Neural crest cell (in vitro differentiated cells): ENCODE data around the gene ZNF48. TPM values are rescaled to one million over a fixed set of nuclear protein-coding genes. Genes with fewer than 3 reads are reported as not detected.
A peak's percentile ranks its signal among the peaks of the same experiment; 100 is the strongest.

Experiments
- DNase-seq: peaks from one replicate; pipeline ENCODE4 v3.0.0; 2021; ENCODE audit warnings: low read depth, mixed read lengths, low spot score
- H3K27ac Mint-ChIP-seq: one replicate; pipeline ENCODE4 v1.8.0; 2021; ENCODE audit warnings: mild to moderate bottlenecking, mixed read lengths; ENCODE audit not compliant: unreplicated experiment
- H3K27me3 Mint-ChIP-seq: 2 replicates; pipeline ENCODE4 v1.8.0; 2021; ENCODE audit warnings: low read depth, mild to moderate bottlenecking, mixed read lengths
- H3K36me3 Mint-ChIP-seq: 2 replicates; pipeline ENCODE4 v1.8.0; 2021; ENCODE audit warnings: low read depth, mild to moderate bottlenecking, mixed read lengths
- H3K4me1 Mint-ChIP-seq: 2 replicates; pipeline ENCODE4 v1.8.0; 2021; ENCODE audit warnings: mixed read lengths
- H3K4me3 Mint-ChIP-seq: one replicate; pipeline ENCODE4 v1.8.0; 2021; ENCODE audit warnings: mild to moderate bottlenecking, mixed read lengths
- H3K9me3 Mint-ChIP-seq: 2 replicates; pipeline ENCODE4 v1.8.0; 2021; ENCODE audit warnings: mixed read lengths
- CTCF ChIP-seq: fragments of 200-600 bp; sonication (generic); conservative IDR thresholded peaks from 2 replicates; pipeline ENCODE4 v1.5.0; 2021; ENCODE audit warnings: antibody characterized with exemption, mild to moderate bottlenecking
- total RNA-seq: library from RNA; stranded (reverse); gene quantifications from 2 replicates; pipeline ENCODE4 v1.2.1, GENCODE V29; 2021

Gene ZNF48
- total RNA-seq, 1 donor from 2014 or later, result 60.9 TPM

- no peak overlapping the region for H3K4me3 Mint-ChIP-seq
- H3K27ac Mint-ChIP-seq, result no peak overlapping the region
- peaks cover 22% of the 10 kb centered on the region for H3K4me1 Mint-ChIP-seq
- H3K27me3 Mint-ChIP-seq, result no peaks in the 10 kb centered on the region
- DNase-seq, result peak; percentile 75
- TF ChIP-seq CTCF, result peak; percentile 43
- peaks cover 17% of the 10 kb centered on the region for H3K36me3 Mint-ChIP-seq
- H3K9me3 Mint-ChIP-seq, result no peaks in the 10 kb centered on the region
These were observed 22.5 kb downstream of the ZNF48 start for GRCh38 chr16:30417529-30418349.

GRCh38 chr16:30418350-30419181 lies 23.3 kb downstream of the ZNF48 start:
- Mint-ChIP-seq H3K4me3 (peak overlapping the region; percentile 57), H3K4me1 (peaks cover 22% of the 10 kb centered on the region), H3K27me3 (no peaks in the 10 kb centered on the region), H3K9me3 (no peaks in the 10 kb centered on the region), H3K36me3 (peaks cover 17% of the 10 kb centered on the region), H3K27ac (no peak overlapping the region)
- no peak for TF ChIP-seq CTCF
- no peak for DNase-seq

- Mint-ChIP-seq H3K4me3 (peak overlapping the region; percentile 79), H3K36me3 (peaks cover 24% of the 10 kb centered on the region), H3K27ac (no peak overlapping the region), H3K4me1 (peaks cover 25% of the 10 kb centered on the region), H3K27me3 (no peaks in the 10 kb centered on the region), H3K9me3 (no peaks in the 10 kb centered on the region)
- no peak for TF ChIP-seq CTCF
- DNase-seq, result no peak
These were observed 25.8 kb downstream of the ZNF48 start for GRCh38 chr16:30421010-30421409.

- Mint-ChIP-seq H3K4me1 (peaks cover 24% of the 10 kb centered on the region), H3K27ac (peak overlapping the region; percentile 62), H3K36me3 (peaks cover 15% of the 10 kb centered on the region), H3K27me3 (no peaks in the 10 kb centered on the region), H3K4me3 (no peak overlapping the region), H3K9me3 (no peaks in the 10 kb centered on the region)
- no peak for TF ChIP-seq CTCF
- DNase-seq, result no peak
These were observed 32.8 kb downstream of the ZNF48 start for GRCh38 chr16:30428055-30428454.

- Mint-ChIP-seq H3K9me3 (no peaks in the 10 kb centered on the region), H3K4me3 (no peak overlapping the region), H3K4me1 (peaks cover 24% of the 10 kb centered on the region), H3K36me3 (peaks cover 12% of the 10 kb centered on the region), H3K27ac (peak overlapping the region; percentile 55), H3K27me3 (no peaks in the 10 kb centered on the region)
- TF ChIP-seq CTCF, result no peak
- no peak for DNase-seq
These were observed 34.1 kb downstream of the ZNF48 start for GRCh38 chr16:30429418-30429677.
